ENCODE results near the gene SLC25A33. TPM values are rescaled to one million over a fixed set of nuclear protein-coding genes. Genes with fewer than 3 reads are reported as not detected.

Gene SLC25A33, protein sequence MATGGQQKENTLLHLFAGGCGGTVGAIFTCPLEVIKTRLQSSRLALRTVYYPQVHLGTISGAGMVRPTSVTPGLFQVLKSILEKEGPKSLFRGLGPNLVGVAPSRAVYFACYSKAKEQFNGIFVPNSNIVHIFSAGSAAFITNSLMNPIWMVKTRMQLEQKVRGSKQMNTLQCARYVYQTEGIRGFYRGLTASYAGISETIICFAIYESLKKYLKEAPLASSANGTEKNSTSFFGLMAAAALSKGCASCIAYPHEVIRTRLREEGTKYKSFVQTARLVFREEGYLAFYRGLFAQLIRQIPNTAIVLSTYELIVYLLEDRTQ
- 12.4 TPM for polyA plus RNA-seq (2013, experiment 1 of 2)
- 11.9 TPM for polyA plus RNA-seq (2013, experiment 2 of 2)

- peak within 1 kb of the TSS; percentile 87 for H3K9ac ChIP-seq (ENCODE audit: low read depth, low read length)
- H3K9me3 ChIP-seq (ENCODE audit: insufficient read depth, low read depth, low read length), result no peaks in the 10 kb centered on the region
- peaks cover 14% of the 10 kb centered on the region; the same call in 1 of the 2 replicates for H3K4me1 ChIP-seq (ENCODE audit: insufficient read depth, low read length)
- peak within 1 kb of the TSS; percentile 98 for H3K4me3 ChIP-seq (ENCODE audit: low read length)
- H3K27ac ChIP-seq (ENCODE audit: low read depth, low read length), result peak within 1 kb of the TSS; percentile 18; the same call in 1 of the 2 replicates
- H3K36me3 ChIP-seq (ENCODE audit: insufficient read depth, low read length), result 0 out of 2 replicates have a peak, but pooled peaks cover 4% of the 10 kb centered on the region
- H3K27me3 ChIP-seq (ENCODE audit: insufficient read depth, low read length), result peaks cover 9% of the 10 kb centered on the region
- WGBS, result 1% methylated on average over 92 of the region's 92 CpGs
Measured at GRCh38 chr1:9539165-9539828, at the start of gene SLC25A33. TSS of gene SLC25A33 (plus strand) at chr1:9539465. CDS start at chr1:9539692, 227 bp downstream.

DNA sequence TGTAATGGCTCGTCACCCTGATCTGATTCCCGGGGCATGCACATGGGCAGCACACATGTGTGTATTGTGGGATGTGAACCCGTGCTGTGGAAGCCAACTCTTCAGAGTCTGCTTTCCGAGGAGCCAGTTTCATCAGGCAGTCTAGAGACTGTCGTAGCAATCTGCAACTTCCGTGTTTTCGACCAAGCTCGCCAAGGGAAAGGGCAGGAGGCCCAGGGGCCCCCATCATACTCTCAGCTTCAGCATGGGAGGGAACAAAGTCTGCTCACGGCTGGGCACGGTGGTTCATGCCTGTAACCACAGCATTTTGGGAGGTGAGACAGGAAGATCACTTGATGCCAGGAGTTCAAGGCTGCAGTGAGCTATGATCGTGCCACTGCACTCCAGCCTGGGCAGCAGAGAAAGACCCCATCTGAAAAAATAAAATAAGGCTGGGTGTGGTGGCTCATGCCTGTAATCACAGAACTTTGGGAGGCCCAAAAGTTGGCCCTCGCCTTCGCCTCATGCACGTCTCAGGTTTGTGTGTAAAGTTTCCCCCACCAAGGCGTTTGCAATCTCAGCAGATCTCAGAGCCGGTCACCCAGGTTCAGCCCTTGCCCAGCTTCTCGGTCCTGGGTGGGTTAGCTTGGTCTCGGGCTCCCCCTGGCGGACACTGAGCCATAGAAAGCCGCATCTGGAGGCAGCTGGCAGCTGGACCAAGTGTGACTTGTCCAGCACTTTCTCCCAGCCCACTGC is 48.5 kb upstream of the SLC25A33 start:
- Histone ChIP-seq H3K9me3 (ENCODE audit: insufficient read depth, low read depth, low read length) (no peaks in the 10 kb centered on the region), H3K4me1 (ENCODE audit: insufficient read depth, low read length) (no peaks in the 10 kb centered on the region), H3K27ac (ENCODE audit: low read depth, low read length) (no peak overlapping the region), H3K9ac (ENCODE audit: low read depth, low read length) (no peak overlapping the region), H3K4me3 (ENCODE audit: low read length) (no peak overlapping the region), H3K27me3 (ENCODE audit: insufficient read depth, low read length) (peaks cover 12% of the 10 kb centered on the region), H3K36me3 (ENCODE audit: insufficient read depth, low read length) (no peaks in the 10 kb centered on the region)
- 61% methylated on average over 20 of the region's 20 CpGs for WGBS

- H3K4me3 ChIP-seq (ENCODE audit: low read length), result no peak overlapping the region
- no peaks in the 10 kb centered on the region for H3K4me1 ChIP-seq (ENCODE audit: insufficient read depth, low read length)
- no peaks in the 10 kb centered on the region for H3K9me3 ChIP-seq (ENCODE audit: insufficient read depth, low read depth, low read length)
- no peak overlapping the region for H3K9ac ChIP-seq (ENCODE audit: low read depth, low read length)
- H3K27ac ChIP-seq (ENCODE audit: low read depth, low read length), result no peak overlapping the region
- WGBS, result 93% methylated on average over 6 of the region's 6 CpGs
- H3K27me3 ChIP-seq (ENCODE audit: insufficient read depth, low read length), result peaks cover 20% of the 10 kb centered on the region
- no peaks in the 10 kb centered on the region for H3K36me3 ChIP-seq (ENCODE audit: insufficient read depth, low read length)
Measured at GRCh38 chr1:9493326-9493725, 45.9 kb upstream of the SLC25A33 start.

DNA sequence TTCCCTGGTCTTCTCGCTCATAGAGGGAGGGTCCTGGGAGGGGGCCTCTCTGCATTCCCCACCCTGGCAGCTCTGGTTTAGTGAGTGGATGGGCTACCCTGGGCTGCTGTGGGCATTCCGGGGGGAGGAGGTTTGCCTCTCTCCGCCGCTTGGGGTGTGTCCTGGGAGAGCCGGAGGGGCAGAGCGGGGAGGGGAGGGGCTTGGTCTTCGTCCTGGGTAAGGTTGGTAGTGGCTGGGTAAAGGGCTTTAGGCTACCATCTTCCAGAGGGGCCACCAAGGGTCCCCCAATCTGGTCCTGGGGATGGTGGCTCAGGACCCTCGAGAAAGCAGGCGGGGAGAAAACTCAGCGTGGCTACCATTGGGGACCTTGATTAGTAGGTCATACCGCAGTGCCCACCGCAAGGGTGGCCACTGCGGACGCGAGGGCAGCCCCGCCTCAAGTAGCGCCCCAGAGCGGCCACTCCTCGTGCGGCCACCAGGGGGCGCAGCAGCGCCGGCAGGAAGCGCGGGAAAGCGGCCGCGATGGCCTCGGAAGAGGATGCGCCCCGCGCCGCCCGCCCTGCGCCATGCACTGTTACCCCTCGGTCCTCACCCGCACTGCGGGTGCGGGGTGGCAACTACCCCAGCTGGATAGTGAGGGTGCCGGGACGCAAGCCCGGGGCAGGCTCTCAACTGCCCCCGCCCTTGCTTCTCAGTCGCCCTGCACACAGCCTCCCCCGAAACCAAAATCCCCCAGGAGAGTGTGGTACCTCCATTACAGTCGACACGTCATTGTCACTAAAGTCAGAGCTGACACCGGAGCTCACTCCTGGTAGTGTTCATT is 44.1 kb upstream of the SLC25A33 start:
- Histone ChIP-seq H3K27me3 (ENCODE audit: insufficient read depth, low read length) (peaks cover 20% of the 10 kb centered on the region), H3K36me3 (ENCODE audit: insufficient read depth, low read length) (no peaks in the 10 kb centered on the region), H3K27ac (ENCODE audit: low read depth, low read length) (no peak overlapping the region), H3K9me3 (ENCODE audit: insufficient read depth, low read depth, low read length) (no peaks in the 10 kb centered on the region), H3K4me3 (ENCODE audit: low read length) (peak overlapping the region; percentile 43), H3K4me1 (ENCODE audit: insufficient read depth, low read length) (no peaks in the 10 kb centered on the region), H3K9ac (ENCODE audit: low read depth, low read length) (peak overlapping the region; percentile 43; the same call in 1 of the 2 replicates)
- 12% methylated on average over 48 of the region's 48 CpGs for WGBS

- Histone ChIP-seq H3K36me3 (ENCODE audit: insufficient read depth, low read length) (no peaks in the 10 kb centered on the region), H3K27me3 (ENCODE audit: insufficient read depth, low read length) (peaks cover 20% of the 10 kb centered on the region), H3K4me3 (ENCODE audit: low read length) (peak overlapping the region; percentile 43; the same call in 1 of the 2 replicates), H3K9ac (ENCODE audit: low read depth, low read length) (no peak overlapping the region), H3K4me1 (ENCODE audit: insufficient read depth, low read length) (no peaks in the 10 kb centered on the region), H3K9me3 (ENCODE audit: insufficient read depth, low read depth, low read length) (no peaks in the 10 kb centered on the region), H3K27ac (ENCODE audit: low read depth, low read length) (no peak overlapping the region)
- WGBS, result 91% methylated on average over 8 of the region's 8 CpGs
Measured at GRCh38 chr1:9495854-9496374, 43.4 kb upstream of the SLC25A33 start.

- no peaks in the 10 kb centered on the region for H3K36me3 ChIP-seq (ENCODE audit: insufficient read depth, low read length)
- peaks cover 5% of the 10 kb centered on the region for H3K27me3 ChIP-seq (ENCODE audit: insufficient read depth, low read length)
- 92% methylated on average over 17 of the region's 17 CpGs for WGBS
- H3K27ac ChIP-seq (ENCODE audit: low read depth, low read length), result no peak overlapping the region
- H3K4me1 ChIP-seq (ENCODE audit: insufficient read depth, low read length), result no peaks in the 10 kb centered on the region
- no peak overlapping the region for H3K4me3 ChIP-seq (ENCODE audit: low read length)
- H3K9ac ChIP-seq (ENCODE audit: low read depth, low read length), result no peak overlapping the region
- no peaks in the 10 kb centered on the region for H3K9me3 ChIP-seq (ENCODE audit: insufficient read depth, low read depth, low read length)
Measured at GRCh38 chr1:9500756-9501754, 38.2 kb upstream of the SLC25A33 start.

GRCh38 chr1:9503001-9503675 is 36.1 kb upstream of the SLC25A33 start:
- 92% methylated on average over 18 of the region's 18 CpGs for WGBS
- no peaks in the 10 kb centered on the region for H3K4me1 ChIP-seq (ENCODE audit: insufficient read depth, low read length)
- H3K4me3 ChIP-seq (ENCODE audit: low read length), result no peak overlapping the region
- H3K27me3 ChIP-seq (ENCODE audit: insufficient read depth, low read length), result no peaks in the 10 kb centered on the region
- H3K27ac ChIP-seq (ENCODE audit: low read depth, low read length), result no peak overlapping the region
- H3K9ac ChIP-seq (ENCODE audit: low read depth, low read length), result no peak overlapping the region
- H3K9me3 ChIP-seq (ENCODE audit: insufficient read depth, low read depth, low read length), result no peaks in the 10 kb centered on the region
- H3K36me3 ChIP-seq (ENCODE audit: insufficient read depth, low read length), result no peaks in the 10 kb centered on the region

GRCh38 chr1:9505143-9505542 is 34.1 kb upstream of the SLC25A33 start:
- Histone ChIP-seq H3K4me1 (ENCODE audit: insufficient read depth, low read length) (no peaks in the 10 kb centered on the region), H3K27me3 (ENCODE audit: insufficient read depth, low read length) (no peaks in the 10 kb centered on the region), H3K36me3 (ENCODE audit: insufficient read depth, low read length) (no peaks in the 10 kb centered on the region), H3K27ac (ENCODE audit: low read depth, low read length) (no peak overlapping the region), H3K9me3 (ENCODE audit: insufficient read depth, low read depth, low read length) (no peaks in the 10 kb centered on the region), H3K4me3 (ENCODE audit: low read length) (no peak overlapping the region), H3K9ac (ENCODE audit: low read depth, low read length) (no peak overlapping the region)
- WGBS, result 83% methylated on average over 8 of the region's 8 CpGs

GRCh38 chr1:9506901-9507300 is 32.4 kb upstream of the SLC25A33 start:
- WGBS, result 94% methylated on average over 8 of the region's 8 CpGs
- no peaks in the 10 kb centered on the region for H3K9me3 ChIP-seq (ENCODE audit: insufficient read depth, low read depth, low read length)

More at GRCh38 chr1:9506901-9507300, 32.4 kb upstream of the SLC25A33 start:
- Histone ChIP-seq H3K9ac (ENCODE audit: low read depth, low read length) (no peak overlapping the region), H3K4me3 (ENCODE audit: low read length) (no peak overlapping the region), H3K4me1 (ENCODE audit: insufficient read depth, low read length) (no peaks in the 10 kb centered on the region), H3K27ac (ENCODE audit: low read depth, low read length) (no peak overlapping the region), H3K27me3 (ENCODE audit: insufficient read depth, low read length) (no peaks in the 10 kb centered on the region), H3K36me3 (ENCODE audit: insufficient read depth, low read length) (no peaks in the 10 kb centered on the region)

Measured in HUES64 (cell line).